Adipose tissue (tissue), 3 donors: ENCODE measurements around the gene NSMCE4A. TPM values are rescaled to one million over a fixed set of nuclear protein-coding genes. Genes with fewer than 3 reads are reported as not detected.
"Not testable (repeated sequence)": the region's sequence is repeated elsewhere in the genome, so short reads cannot be mapped to it uniquely, and the experiment has no call there.

Experiments used
- H3K27ac ChIP-seq: one replicate; pipeline ENCODE4 v1.5.1; 2013; ENCODE audit warnings: low read depth, low read length
- WGBS, 3 donors: extraction: QIAGEN DNeasy Blood & Tissue Kit; methylation state at CpG; one replicate each; pipeline ENCODE4 v1.1.7; 2013; 5-methylcytosine and 5-hydroxymethylcytosine counted together
- polyA plus RNA-seq, 3 donors: library from polyadenylated mRNA; stranded (reverse); fragments of 200-250 nt; gene quantifications; one replicate each; pipeline ENCODE4 v1.2.3, GENCODE V29; 2013
- donor health status: healthy with polysubstance abuse.
- donor health status: Bipolar disorder and iron deficiency.
- donor health status: healthy.

The NSMCE4A gene
- polyA plus RNA-seq, 3 donors, result 27.8 to 59.7 (median 51.3) TPM

DNA sequence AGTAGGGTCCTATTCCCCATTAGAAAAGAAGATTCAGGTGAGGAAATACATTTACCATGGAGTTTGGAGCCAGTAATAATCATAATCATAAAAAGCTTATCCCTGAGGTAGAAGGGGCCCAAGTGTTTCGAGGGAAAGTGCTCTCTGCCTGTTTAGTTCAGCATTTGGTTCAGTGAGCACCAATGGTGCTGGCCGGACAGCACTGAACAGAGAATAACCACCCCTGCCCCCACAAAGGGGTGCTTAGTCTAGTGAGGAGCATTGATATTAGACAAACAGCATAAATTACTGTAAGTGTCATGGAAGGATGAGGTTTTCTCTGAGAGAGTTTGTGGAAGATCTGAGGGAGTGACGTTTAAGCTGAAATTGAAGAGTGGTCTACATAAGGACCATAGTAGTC, 25.6 kb downstream of the NSMCE4A start:
- WGBS, 3 donors, result 84 to 89% (median 89%) methylated on average over 3 of the region's 3 CpGs
- no peak overlapping the region for H3K27ac ChIP-seq

GRCh38 chr10:121949049-121949448, 26.0 kb downstream of the NSMCE4A start:
- WGBS, 3 donors, result 19 to 72% (median 68%) methylated on average over 2 of the region's 2 CpGs
- H3K27ac ChIP-seq, result no peak overlapping the region

GRCh38 chr10:121947343-121948330, 27.4 kb downstream of the NSMCE4A start:
- WGBS, 3 donors, result 79 to 86% (median 80%) methylated on average over 7 of the region's 7 CpGs
- H3K27ac ChIP-seq, result no peak overlapping the region

GRCh38 chr10:121942749-121943416, 32.1 kb downstream of the NSMCE4A start:
- WGBS, 3 donors, result 63 to 84% (median 71%) methylated on average over 2 of the region's 2 CpGs
- no peak overlapping the region for H3K27ac ChIP-seq

- no peak overlapping the region for H3K27ac ChIP-seq
- 47 to 97% (median 70%) methylated on average over 3 of the region's 3 CpGs for WGBS, 3 donors
Measured at GRCh38 chr10:121941532-121941931, 33.5 kb downstream of the NSMCE4A start.

DNA sequence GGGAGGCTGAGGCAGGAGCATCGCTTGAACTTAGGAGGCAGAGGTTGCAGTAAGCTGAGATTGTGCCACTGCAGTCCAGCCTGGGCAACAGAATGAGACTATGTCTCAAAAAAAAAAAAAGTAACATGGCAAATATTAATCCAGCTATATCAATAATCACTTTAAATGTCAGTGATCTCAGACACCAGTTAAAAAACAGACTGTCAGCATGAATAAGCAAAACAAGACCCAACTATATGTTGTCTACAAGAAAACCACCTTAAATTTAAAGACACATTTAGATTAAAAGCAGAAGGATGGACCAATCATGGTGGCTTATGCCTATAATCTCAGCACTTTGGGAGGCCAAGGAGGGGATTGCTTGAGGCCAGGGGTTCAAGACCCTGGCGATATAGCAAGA, 38.7 kb downstream of the NSMCE4A start:
- 94 to 97% (median 95%) methylated on average over 2 of the region's 2 CpGs for WGBS, 3 donors
- no peak overlapping the region for H3K27ac ChIP-seq

DNA sequence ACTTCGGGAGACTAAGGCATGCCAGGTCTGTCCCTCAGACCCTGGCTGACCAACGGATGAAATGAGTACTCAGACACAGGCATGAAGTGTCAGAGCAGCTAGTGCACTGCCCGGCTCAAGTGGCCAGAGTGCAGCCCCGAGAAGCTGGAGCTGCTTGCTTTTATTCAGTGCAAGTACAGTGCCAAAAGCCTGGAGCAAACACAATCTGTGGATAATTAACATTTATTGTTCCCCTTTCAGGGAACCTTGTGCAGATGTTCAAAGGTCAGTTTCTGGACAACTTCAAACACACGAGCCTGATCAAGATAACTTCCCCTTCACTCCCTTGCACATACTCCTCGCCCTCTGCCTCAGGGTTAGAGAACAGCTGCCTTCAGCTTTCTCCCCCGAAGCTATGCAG, 39.3 kb downstream of the NSMCE4A start:
- no peak overlapping the region for H3K27ac ChIP-seq
- 21 to 55% (median 50%) methylated on average over 7 of the region's 7 CpGs for WGBS, 3 donors

GRCh38 chr10:121930268-121931085, 44.5 kb downstream of the NSMCE4A start:
- H3K27ac ChIP-seq, result not testable (repeated sequence)
- WGBS, 3 donors, result 48 to 78% (median 75%) methylated on average over 11 of the region's 11 CpGs

DNA sequence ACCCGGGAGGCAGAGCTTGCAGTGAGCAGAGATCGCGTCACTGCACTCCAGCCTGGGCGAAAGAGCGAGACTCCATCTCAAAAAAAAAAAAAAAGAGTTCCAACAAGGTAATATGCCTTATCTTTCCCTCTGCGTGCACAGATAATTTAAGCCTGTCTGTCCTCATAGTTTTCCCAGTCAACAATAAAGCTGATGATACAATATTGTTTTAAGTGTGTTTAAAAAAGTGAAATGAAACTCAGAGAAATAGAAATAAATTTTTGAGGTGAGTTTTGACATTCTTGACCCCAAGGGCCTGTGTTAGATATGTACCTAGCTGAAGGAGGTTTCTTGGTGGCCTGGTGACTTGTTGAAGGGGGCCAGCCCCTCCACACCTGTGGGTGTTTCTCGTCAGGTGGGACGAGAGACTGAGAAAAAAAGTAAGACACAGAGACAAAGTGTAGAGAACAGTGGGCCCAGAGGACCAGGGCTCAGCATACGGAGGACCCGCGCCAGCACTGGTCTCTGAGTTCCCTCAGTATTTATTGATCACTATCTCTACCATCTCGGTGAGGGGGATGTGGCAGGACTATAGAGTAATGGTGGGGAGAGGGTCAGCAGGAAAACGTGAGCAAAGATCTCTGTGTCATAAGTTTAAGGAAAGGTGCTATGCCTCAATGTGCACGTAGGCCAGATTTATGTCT, 45.3 kb downstream of the NSMCE4A start:
- not testable (repeated sequence) for H3K27ac ChIP-seq
- 72 to 88% (median 86%) methylated on average over 10 to 14 of the region's 14 CpGs for WGBS, 3 donors

DNA sequence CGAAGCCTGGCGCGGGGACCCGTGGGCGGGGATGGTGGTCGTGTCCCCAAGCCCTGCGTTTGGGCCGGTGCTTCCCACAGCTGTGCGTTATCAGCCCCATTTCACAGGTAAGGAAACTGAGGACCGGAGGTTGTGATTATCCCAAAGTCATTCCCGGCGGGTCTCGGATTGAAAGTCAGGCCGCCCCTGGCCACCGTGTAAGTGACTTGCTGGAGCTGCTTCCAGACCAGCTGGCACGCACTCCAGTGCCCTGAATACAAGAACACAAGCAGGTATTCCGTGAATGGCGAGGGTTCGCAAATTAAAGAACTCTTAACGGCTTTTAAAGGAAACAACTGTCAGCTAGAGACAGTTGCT, 46.5 kb downstream of the NSMCE4A start:
- 1 to 4% (median 1%) methylated on average over 20 of the region's 20 CpGs for WGBS, 3 donors
- peak overlapping the region; percentile 85 for H3K27ac ChIP-seq

DNA sequence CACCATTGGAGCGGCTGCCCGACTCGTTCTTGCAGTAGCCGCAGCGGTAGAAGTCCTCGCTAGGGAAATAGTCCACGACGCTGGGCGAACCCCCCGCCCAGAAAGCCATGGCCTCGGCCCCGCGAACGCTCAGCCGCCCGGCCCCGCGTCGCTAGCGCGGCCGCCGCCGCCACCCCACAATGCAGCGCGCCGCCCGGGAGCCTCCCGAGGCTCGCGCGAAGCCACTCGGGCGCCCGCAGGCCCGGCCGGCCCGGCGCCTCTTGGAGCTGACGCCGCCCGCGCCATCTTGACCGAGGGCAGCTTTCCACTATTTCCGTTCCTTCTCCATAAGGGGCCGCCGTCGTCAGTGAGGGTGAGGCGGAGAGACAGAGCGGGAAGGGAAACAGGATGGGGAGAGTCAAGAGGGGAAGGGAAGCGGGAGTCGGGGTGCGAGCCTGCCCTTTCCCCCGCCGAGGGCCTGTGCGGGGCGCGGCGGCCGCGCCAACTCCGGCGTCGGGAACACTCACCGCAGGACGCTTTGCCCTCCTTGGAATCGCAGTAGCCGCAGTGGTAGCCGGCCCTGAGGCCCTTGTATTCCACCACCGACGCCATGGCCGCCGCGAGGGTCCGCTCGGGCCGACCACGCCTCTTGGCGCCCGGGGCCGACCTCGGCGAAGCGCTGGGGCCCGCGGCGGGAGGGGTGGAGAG, 47.0 kb downstream of the NSMCE4A start, which contains the start of gene ATE1:
Gene ATE1, minus strand, starts transcription at position 191 of the 687 bp plus-strand sequence. Its CDS starts 82 bp downstream, at position 109.
- WGBS, 3 donors, result 0 to 1% (median 0%) methylated on average over 65 to 87 of the region's 87 CpGs
- peak within 1 kb of the TSS; percentile 85 for H3K27ac ChIP-seq

DNA sequence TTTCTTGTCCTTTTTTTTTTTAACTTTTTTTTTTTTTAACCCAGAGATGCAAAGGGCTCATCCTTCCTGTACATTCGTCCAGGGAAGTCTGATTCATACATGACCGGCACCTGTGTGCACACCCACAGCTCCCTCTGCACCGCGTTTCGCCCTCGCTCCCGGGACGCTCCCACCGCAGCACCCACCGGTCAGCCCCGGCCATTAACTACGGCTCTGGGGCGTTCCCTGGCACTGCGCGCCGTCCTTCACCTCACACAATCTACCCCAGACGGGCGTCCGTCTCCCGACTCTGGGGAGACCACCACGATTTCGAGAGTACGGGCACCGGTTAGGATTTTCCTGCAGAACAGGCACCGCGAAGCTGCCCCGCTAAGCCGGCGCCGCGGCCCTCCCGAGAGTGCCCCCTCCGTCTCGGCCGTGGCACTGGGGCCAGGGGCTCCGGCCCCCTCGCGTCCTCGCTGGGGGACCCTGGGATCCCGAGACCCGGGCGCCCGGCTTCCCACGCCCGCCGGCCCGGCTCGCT, 47.6 kb downstream of the NSMCE4A start:
- H3K27ac ChIP-seq, result peak overlapping the region; percentile 85
- 0 to 1% (median 0%) methylated on average over 34 to 48 of the region's 48 CpGs for WGBS, 3 donors

DNA sequence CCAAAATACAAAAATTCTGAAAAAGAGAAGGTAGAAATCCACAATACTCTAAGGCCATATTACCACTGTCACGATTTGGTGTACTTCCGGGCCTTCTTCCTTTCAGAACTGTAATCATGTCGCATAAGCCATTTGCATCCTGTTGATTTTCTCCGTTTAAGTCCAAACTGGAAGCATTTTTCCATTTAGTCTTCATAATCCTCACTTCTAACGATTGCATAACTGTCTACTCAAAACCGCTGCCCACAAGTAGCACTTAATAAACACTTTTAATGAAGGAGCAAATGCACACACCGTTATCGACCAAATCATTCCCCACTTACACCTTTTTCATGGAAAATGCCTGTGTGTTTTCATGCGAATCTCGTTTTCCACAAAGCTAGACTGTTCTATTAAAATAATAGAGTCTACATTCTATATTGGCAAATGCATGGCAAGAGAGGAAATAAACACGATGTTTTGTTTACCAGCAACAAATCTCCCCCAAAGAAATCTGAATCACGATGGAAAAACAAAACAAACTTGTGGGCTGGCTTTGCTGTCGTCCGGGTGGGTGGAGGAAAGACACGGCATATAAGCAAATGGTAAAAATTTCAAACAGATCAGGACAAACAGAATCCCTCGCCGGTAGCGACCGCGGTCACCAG, 48.2 kb downstream of the NSMCE4A start:
- no peak overlapping the region for H3K27ac ChIP-seq
- 1% methylated on average over 20 of the region's 20 CpGs for WGBS, 3 donors

GRCh38 chr10:121926157-121926556, 48.9 kb downstream of the NSMCE4A start:
- 68 to 79% (median 77%) methylated on average over 4 of the region's 4 CpGs for WGBS, 3 donors
- H3K27ac ChIP-seq, result no peak overlapping the region

DNA sequence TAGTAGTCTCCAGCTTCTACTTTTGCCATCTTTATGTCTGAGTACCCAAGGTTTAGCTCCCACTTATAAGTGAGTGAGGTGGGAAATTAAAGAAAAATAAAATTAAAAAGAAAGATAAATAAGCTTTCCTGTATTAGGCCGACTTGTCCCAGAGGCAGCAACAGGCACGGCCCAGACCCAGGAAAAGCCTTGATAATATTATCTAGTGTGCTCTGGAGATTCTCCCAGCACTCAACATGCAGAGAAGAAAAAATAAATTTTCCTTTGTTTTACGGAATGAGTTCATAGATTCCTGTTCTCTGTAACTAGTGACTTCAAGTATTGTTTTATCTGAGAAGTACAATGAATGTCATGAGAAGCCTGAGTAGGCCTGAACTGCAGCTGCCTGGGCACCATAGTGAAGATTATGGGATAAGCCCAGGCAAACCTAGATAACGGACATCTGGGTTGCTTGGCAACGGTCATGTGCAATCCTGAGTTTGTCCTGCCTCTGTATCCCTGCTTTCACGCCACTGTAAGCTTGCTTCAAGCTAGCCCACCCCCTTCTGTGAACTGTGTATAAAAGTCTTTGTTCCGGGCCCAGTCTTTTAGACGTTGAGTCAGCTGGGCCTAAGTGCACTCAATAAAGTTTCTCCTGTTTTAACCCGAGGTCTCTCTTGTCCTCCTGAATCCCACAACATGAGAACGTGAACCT, 53.6 kb downstream of the NSMCE4A start:
- 73 to 78% (median 76%) methylated on average over 10 of the region's 10 CpGs for WGBS, 3 donors
- no peak overlapping the region for H3K27ac ChIP-seq

- whole genome bisulfite sequencing, 3 donors, result 85 to 96% (median 85%) methylated on average over 10 of the region's 10 CpGs
- no peak overlapping the region for H3K27ac ChIP-seq
Measured at GRCh38 chr10:121919666-121920065, 55.4 kb downstream of the NSMCE4A start.
